Non-pigmented ciliary epithelial cell (primary cell): ENCODE results near the gene CHRNG.

Experiments
- DNase-seq: peaks from one replicate; pipeline ENCODE4 v3.0.0-alpha.2; 2010; ENCODE audit warnings: low read depth

The CHRNG gene

DNA sequence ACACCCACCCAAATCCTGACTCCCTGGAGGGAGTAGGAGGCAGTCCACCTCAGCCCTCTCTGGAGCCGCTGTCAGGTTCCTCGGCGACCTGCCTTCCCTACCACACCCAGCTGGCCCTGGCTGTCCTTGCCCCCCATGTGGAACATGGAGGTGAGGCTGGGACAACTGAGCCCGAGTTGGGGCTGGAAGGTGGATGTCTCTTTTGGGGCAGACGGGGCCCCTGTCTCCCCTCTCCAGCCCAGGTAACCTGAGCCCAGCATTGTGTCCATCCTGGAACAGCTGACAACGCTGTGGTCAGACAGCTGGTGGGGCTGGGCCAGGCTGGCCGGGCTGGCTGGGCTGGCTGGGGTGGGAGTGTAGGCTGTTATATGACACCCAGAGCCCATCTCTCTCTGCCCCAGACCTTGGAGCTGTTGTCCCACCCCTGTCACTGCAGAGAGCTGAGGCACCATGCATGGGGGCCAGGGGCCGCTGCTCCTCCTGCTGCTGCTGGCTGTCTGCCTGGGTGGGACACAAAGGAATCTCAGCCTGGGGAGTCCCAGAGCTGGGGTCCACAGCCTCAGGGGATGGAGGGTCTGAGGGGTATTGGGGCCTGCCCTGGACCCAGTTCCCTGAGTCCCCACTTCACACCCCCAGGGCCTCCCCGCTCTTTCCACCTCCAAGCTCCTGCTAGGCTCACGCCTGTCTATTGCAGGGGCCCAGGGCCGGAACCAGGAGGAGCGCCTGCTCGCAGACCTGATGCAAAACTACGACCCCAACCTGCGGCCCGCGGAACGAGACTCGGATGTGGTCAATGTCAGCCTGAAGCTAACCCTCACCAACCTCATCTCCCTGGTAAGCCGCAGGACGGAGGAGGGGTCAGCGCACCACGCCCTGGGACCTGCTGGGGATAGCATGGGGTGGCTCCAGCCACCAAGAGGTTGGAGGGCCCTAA lies at the start of gene CHRNG:
CHRNG (plus strand) TSS at position 395 of the 934 bp plus-strand sequence; CDS start at position 451, 56 bp downstream.
- no peak for DNase-seq

DNA sequence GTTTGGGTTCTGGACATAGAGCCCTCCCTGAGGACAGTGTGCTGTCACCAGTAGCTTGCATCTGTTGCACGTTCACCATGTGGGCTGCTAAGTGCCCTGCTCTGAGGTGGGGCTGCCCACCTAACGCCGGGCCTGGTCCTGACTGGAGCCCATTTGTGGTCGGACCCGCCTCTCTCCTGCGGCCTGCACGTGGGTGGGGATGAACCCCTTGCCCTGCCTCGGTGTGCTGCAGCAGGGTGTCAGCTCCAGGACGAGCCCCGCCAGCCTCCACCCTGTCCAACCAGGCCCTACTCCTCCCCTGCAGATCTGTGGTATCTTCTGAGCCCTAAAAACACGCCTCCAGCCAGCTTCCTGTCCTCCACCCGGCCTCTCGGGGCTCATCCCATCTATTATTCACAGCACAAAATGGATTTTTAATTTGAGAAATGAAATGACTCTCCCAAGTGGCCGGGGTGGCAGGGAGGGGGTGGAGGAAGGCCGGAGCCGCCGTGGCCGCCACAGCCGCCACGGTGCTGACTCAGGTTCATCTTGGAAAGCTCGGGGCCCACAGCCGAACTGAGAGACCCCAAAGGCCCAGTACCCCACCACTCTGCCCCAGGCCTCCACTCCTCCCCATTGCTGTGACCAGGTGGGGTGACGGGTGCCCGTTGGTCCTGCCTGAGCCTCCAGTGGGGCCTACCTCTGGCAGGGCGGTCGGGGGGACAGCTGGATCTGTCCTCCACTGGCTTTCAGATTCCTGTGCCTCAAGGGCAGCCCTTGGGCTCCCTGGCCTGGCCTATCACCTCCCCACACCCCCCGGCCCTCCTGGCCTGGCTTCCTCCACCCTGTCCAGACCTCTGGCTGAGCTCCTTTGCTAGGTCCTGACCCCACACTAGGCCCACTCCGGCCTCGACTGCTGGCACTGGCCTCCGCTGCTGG lies 49.0 kb upstream of the CHRNG start:
- no peak for DNase-seq

DNA sequence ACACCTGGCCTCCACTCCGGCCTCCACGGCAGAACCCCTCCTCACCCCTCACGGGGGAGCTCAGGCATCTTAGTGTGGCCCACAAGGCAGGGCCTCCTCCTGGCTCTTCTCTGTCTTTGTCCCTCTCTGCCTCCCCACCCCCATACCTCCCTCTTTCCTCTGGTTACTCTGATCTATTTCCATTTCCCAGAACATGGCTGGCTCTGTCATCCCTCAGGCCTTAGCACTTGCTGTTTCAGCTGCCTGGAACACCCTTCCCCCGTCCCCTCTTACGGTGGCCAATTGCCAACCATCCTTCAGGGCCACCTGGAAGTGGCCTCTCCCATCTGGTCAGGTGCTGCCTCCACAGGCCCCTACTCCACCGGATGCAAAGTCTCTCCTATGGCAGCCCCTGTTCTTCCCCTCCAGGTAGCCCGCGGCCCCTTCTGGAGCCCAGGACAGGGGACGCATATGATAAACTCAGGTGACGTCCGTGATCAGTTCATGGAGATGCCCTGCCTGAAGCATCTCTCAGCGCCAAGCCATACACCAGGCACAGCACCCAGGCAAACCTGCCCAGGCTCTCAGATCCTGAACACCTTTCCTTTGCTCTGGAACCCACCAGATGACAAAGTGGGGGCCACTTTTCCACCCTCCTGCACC lies 48.2 kb upstream of the CHRNG start:
- DNase-seq = no peak

- no peak for DNase-seq
Measured at GRCh38 chr2:232492236-232492848, 47.1 kb upstream of the CHRNG start.

DNA sequence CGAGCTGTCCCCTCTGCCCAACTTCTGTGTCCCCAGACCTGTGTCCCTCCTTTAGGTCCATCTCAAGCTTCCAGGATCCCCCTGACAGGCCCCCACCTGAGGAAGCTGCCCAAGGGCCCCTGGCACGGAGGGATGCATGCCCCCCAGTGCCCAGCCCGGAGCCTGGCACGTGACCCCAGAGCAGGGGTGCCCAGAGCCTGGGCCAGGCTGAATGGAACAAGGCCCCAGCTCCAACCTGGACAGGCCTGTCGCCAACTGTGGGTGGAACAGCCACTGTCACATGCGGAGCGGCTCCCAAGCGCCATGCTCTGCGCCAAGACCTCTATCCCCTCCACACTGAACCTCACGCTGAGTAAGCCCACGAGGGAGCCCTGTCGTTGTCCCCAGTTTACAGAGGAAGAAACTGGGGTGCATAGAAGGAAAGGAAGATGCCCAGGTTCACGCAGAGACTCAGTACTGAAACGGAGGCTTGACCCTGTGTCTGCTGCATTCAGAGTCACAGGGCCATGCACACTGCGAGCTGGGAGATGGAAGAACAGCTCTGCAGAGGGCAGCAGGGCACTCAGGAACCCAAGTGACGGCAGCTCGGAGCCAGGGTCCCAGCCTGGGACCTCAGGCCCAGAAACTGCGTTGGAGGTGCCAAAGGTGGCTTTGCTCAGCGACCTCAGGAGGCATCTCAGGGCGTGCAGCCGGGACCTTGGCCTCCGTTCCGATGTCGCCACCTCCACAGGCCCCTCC lies 46.4 kb upstream of the CHRNG start:
- DNase-seq = no peak

DNA sequence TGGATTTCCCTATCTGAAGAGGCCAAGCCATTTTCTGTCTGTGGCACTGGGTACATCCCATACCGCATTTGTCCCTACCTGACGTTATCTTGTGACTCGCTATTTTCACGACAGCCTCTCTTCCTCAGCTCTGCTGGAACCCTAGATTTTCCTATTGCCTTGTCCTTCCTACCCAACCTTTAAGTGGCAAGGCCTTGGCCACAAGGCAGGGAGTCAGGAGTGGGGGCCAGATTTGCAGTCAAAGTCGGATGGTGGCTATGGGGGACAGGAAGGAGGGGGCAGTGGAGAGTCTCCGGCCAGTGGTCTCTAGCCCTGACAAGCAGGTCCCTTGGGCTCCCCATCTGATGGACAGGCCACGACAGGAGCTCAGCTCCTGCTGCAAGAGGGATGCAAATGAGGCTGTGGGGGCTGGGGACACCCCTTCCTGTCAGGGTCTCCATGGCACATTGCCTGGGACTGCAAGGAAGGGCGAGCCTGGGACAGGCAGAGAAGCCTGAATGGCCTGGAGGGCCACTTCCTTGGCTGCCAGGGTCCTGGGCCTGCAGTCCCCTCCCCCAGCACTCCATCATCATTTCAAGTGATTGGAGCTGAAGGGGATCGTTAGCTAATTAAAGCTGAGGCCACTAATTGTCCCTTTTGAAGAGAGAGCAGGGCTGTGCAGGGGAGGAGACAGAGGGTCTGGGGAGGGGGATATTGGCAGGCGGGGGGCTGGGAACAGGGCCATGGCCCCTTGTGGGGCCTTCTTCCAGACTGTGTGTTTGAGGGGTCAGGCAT lies 45.6 kb upstream of the CHRNG start:
- DNase-seq = no peak

DNA sequence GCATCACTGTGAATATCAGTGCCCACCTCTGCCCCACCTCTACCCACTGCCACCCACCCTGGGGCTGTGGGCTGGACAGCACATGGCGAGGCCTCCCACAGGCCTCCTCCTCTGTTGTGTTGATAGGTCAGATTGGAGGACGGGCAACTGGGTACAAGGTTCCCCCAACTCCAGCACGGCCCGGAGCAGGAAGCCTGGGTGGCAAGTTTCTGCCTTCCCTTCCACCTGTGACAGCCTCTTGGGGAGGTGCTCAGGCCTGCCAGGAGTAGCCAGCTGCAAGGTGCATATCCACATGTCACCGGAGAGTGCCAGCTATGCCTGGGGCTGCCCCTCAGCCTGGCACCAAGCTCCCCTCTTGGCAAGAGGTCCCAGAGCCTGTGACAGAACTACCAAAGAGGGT lies 45.0 kb upstream of the CHRNG start:
- no peak for DNase-seq

DNA sequence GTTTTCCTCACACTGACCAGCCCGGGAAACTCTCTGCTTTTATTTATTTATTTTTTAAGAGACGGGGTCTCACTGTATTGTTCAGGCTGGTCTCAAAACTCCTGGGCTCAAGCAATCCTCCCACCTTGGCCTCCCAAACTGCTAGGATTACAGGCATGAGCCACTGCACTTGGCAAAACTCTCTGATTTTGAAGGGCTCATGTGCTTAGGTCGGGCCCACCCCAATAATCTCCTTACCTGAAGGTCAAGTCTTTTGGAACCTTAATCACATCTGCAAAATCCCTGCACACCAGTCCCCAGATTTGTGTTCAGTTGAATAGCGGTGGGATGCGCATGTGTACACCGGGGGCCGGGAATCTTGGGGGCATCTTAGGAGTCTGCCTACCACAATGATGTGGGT lies 44.2 kb upstream of the CHRNG start:
- DNase-seq = no peak

DNA sequence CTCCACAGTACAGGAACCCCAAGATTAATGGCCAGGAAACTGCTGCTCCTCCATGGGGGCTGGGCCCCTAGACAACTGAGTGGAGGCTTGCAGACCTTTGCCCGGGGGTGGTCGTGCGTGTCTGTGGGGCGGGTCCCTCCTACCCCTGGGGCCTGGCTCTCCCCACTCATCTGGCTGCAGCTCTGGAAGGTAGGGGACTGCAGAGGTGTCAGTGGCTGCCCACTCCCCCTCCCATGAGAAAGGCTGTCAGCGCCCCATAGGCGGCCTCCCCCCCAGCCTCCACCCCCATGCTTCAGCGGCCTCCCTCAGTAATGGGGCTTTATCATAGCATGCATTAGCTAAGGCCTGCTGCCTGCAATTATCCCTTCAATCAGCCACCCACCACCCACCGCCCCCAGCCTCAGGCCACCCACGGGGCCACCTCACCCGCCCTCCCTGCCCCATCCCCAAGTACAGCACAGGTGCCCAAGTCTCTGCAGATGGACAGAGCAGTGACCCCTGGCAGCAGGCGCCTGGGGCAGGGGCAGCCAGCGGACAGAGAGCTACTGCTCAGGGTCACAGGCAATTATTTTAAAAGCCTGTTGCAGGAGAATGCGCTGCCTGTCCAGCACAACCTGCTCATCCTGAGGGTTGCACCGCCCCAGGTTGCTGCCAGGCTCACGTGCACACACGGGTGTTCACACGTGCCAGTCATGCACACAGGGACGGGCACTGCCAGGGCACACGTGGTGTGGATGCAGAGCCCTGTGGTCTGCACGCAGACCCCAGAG lies 42.8 kb upstream of the CHRNG start:
- DNase-seq = no peak

DNA sequence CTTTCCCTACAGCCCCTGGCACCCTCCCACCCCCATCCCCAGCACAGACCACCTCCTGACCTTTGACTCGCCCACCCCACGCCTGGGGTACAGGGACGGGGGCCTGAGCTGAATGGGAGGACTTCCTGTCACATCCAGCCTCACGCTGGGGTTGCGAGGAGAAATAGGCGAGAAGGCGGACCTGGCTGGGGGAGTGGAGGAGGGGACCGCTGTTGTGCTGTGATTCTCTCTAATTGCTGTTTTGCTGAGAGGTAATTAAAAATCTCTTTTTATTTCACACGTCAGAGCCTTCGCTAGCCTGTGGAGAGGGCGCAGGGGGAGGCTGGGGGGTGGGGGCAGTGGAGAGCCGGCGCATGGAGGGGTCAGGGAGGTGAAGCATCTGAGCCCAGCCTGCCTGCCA lies 42.1 kb upstream of the CHRNG start:
- no peak for DNase-seq

DNA sequence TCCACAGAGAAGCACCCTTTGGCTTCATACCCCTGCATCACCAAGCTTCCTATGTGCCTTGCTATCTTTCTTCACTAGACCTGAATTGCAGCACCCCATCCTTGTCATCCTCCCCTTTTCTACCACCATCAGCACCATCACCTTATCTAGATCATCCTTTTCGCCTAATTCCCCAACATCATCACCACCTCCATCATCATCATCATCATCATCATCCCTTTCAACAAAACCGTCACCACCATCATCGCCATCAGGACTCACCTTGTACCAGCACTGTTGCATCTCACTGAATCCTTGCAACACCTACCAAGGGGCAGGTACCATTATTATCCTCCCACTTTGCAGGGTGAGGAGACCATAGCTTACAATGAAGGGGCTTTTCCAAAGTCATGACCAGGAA lies 41.0 kb upstream of the CHRNG start:
- no peak for DNase-seq

GRCh38 chr2:232501331-232501771 lies 38.1 kb upstream of the CHRNG start:
- DNase-seq = no peak

DNA sequence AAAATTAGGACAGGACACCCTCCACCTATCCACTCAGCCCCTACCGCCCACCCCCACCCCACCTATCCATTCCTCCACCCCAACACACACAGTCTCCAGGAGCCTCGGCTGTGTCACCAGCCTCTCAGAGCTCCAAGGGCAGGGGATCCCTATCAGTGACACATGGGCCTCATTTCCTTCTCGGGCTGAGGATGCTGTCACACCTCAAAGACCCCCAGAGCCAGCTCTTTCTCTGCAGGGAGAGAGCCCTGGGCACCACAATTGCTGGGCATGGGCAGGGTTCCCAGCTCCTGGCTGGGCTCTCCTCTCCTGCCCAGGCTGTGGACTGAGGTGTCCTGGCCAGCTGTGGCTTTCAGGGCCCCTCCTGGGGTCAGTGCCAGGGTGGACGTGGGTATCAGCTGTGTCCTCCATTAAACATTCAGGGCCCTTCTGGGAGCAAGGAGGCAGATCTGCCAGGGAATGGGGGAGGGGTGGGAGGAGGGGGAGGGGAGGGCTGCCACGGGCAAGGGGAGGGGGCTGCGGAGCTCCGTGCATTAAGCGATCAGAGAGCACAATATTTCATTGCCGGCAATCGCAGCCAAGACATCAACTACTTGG lies 37.6 kb upstream of the CHRNG start:
- no peak for DNase-seq

- DNase-seq = no peak
Measured at GRCh38 chr2:232502511-232502910, 37.0 kb upstream of the CHRNG start.

DNA sequence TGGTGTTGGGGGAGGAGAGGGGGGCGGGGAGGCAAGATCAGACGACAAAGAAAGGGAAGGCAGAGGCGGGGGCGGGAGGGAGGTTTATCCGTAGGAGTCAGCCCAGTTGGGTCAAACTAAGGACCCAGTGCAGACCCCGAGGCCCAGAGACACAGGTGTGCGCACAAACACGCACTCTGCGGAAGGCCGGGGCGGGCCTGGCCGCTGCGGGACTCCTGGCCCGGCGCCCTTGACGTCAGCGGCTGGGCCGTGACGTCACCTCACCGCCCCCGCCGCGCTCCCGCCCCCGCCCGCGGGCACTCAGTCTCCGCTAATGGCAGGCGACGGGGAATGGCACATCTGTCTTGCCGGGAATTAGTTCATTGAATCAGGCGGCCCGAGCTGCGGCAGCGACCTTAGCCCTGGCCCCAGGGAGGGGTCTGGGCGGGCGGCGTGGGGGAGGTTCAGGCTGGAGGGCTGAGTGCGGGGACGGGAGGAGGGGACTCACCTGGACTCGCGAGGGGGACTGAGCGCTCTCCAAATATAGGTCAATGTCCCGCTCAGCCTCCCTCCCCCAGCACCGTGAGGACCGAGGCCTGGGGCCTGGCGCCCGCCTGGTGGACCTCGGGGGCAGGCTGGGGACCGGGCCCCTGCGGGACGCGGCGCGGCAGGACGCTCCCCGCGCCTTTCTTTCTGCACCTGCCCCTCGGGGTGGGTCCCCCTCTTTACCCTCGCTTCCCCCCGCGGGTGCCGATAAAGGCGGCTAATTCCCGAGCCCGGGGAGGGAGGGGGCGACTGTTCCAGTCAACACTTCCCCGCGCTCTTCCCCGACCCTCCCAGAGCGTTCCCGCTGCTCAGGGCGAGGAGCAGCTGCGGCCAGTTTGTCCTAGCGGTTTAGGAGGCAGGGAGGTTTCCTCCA lies 36.3 kb upstream of the CHRNG start:
- DNase-seq = no peak

- DNase-seq = no peak
Measured at GRCh38 chr2:232503809-232504323, 35.6 kb upstream of the CHRNG start.

GRCh38 chr2:232504438-232504837 lies 35.1 kb upstream of the CHRNG start:
- no peak for DNase-seq

DNA sequence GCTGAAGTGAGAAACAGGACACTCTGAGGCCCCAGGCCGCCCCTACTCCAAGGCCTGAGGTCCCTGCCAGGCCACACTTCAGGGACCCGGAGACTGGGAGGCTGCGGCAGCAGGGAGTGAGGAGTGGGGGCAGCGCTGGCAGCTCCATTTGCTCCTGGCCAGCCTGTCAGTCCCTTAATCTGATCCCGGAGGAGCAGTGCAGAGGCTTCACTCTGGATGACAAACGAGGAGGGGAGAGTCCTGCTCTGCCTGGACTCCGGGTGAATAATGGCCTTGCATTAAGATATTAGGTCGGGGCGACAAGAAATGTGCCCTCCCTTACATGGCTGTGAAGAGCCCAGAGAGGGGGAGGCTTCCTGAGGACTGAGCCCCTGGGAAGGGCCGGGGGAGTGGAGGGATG lies 33.6 kb upstream of the CHRNG start:
- no peak for DNase-seq
